Measurements from ENCODE around the gene BIN2. TPM values are rescaled to one million over a fixed set of nuclear protein-coding genes. Genes with fewer than 3 reads are reported as not detected.

BIN2 gene
- total and polyA plus RNA-seq, 12 donors = 0.57 to 13.2 (median 1.5) TPM

DNA sequence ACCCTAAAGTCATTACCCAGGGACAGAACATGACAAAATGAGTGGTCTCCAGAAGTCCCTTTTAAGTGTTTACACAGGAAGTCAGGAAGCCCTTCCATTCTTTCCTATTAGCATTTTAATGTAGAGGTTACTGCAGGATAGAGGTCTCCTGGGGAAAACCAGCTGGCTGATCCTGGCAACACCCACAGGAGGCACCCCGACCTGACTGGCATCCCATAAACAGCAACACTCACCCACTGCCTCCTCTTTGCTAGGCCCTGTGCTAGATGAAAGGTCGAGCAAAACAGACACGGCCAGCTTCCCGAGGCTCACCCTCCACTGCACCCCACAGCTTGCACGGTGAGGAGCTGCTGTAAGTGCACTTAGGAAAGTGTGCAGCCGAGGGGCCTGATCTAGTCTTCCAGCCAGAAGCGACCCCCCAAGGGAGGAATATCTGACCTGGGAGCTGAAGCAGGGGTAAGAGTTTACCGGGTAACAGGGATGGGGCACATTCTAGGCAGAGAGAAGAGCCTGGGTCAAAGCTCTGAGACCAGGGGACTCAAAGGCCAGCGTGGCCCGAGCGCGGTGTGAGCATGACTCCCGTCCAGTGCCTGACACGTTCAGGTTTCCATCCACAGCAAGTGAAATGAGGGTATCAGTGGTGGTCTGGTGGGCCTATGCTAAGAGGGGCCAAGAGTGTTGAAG, 76.3 kb downstream of the BIN2 start:
- DNase-seq (no peak), ATAC-seq (peak in 4 of 8 donors; percentile 8 to 34 (median 19))
- no peak overlapping the region for H3K4me3 ChIP-seq
- H3K27me3 ChIP-seq = no peaks in the 10 kb centered on the region
- H3K36me3 ChIP-seq = peaks cover 0 to 46% (median 17%) of the 10 kb centered on the region in 9 donors
- 70 to 71% methylated on average over 14 of the region's 14 CpGs for WGBS, 2 donors
- H3K27ac ChIP-seq = peak overlapping the region in 2 of 10 donors; percentile 0 to 86
- intact Hi-C loops (cut with DNase I) = loop anchor here in 3 of 10 donors (10.0 kb wide), 1 partner anchor 203 kb away; the partner anchor contains the start of gene LETMD1 (in 3 of the 3)
- H3K9me3 ChIP-seq = no peaks in the 10 kb centered on the region
- TF ChIP-seq, protein P1, sequence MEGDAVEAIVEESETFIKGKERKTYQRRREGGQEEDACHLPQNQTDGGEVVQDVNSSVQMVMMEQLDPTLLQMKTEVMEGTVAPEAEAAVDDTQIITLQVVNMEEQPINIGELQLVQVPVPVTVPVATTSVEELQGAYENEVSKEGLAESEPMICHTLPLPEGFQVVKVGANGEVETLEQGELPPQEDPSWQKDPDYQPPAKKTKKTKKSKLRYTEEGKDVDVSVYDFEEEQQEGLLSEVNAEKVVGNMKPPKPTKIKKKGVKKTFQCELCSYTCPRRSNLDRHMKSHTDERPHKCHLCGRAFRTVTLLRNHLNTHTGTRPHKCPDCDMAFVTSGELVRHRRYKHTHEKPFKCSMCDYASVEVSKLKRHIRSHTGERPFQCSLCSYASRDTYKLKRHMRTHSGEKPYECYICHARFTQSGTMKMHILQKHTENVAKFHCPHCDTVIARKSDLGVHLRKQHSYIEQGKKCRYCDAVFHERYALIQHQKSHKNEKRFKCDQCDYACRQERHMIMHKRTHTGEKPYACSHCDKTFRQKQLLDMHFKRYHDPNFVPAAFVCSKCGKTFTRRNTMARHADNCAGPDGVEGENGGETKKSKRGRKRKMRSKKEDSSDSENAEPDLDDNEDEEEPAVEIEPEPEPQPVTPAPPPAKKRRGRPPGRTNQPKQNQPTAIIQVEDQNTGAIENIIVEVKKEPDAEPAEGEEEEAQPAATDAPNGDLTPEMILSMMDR (IDR thresholded peaks at IDR 0.05) = no peak
- H3K4me1 ChIP-seq = peaks cover 0 to 52% (median 26%) of the 10 kb centered on the region in 9 donors

DNA sequence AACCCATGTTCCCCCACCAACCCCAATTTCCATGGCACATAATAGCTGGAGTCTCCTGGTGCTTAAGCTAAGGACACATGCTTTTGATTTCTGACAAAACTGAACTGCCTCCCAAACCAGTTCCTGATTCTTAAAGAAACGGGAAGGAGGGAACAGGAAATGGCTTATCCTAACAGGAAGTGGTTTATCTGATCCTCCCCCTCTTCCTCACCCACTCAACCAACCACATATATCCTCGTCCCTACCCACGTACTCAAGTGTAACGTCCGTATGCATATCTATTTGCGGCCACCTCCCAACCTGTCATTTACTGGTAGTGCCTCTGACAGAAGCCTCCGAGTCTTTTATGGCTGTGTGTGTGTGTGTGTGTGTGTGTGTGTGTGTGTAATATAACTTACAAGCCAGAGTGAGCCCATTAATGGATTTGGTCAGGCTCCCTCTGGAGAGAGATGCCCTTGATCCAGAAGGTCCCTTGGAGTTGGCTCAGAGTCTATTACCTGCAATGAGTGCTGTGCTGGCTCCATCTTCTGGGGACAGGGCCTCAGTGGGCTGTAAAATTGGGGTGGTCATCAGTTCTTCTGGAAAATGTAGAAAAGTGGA, 77.6 kb downstream of the BIN2 start:
- intact Hi-C loops (cut with DNase I) = loop anchor here in 4 of 10 donors (1.0 to 10.0 kb wide), 2 partner anchors 24 to 202 kb away; partner anchors contain the start of genes LETMD1 (in 3 of the 4) and SMAGP (in 1 of the 4)
- DNase-seq (peak in 1 of 2 donors; percentile 29), ATAC-seq (peak; percentile 54 to 78 (median 65))
- H3K36me3 ChIP-seq = peaks cover 0 to 59% (median 30%) of the 10 kb centered on the region in 9 donors
- H3K27me3 ChIP-seq = no peaks in the 10 kb centered on the region
- no peak overlapping the region for H3K4me3 ChIP-seq
- TF ChIP-seq, protein P1 (IDR thresholded peaks at IDR 0.05) = peak in 5 of 9 donors; percentile 8 to 33 (median 28)
- WGBS, 2 donors = 25 to 26% methylated on average over 7 of the region's 7 CpGs
- H3K9me3 ChIP-seq = no peaks in the 10 kb centered on the region
- peak overlapping the region in 4 of 10 donors; percentile 36 to 86 (median 69) for H3K27ac ChIP-seq
- peaks cover 0 to 65% (median 27%) of the 10 kb centered on the region in 9 donors for H3K4me1 ChIP-seq

DNA sequence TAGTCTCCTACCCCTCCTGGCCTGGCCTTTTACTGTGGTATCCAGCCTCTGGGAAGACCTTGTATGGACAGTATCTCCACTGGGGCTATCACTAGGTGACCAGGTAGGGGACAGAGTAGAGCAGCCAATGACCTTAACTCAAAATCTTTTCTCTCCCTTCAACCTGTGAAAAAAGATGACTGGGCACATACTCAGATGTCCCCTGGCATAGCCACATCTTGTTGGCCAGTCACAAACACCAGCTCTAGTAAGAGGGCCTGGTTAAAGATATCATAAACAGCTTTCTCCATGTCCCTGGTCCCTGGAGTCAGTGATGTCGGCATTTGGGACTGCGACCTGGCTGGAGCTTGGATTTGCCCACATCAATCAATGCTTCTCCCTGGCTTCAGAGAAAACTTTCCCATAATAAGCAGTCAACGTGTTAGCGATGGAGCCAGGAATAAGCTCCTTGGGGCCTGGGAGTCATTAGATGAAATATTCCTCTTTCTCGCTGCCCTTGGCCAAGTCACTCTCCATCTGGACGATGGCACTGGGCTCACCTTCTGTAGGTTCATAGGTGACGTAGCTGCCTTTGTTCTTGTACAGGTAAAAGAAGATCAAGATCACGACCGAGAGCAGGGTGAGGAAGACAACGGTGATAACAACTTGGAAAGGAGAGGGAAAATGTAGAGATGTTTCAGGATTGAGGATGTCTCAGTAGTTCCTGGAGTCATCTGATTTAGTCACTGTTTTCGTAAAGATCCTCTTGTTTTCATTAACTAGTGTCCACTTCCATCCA, 78.3 kb downstream of the BIN2 start:
- no peak for DNase-seq
- ATAC-seq = no peak
- H3K27me3 ChIP-seq = no peaks in the 10 kb centered on the region
- peak overlapping the region in 4 of 10 donors; percentile 36 to 86 (median 69) for H3K27ac ChIP-seq
- H3K9me3 ChIP-seq = no peaks in the 10 kb centered on the region
- H3K4me1 ChIP-seq = peaks cover 5 to 72% (median 32%) of the 10 kb centered on the region in 9 donors
- TF ChIP-seq, protein P1 (IDR thresholded peaks at IDR 0.05) = no peak
- intact Hi-C loops (cut with DNase I) = loop anchor here in 4 of 10 donors (1.0 to 10.0 kb wide), 2 partner anchors 25 to 201 kb away; partner anchors contain the start of genes LETMD1 (in 3 of the 4) and SMAGP (in 1 of the 4)
- H3K36me3 ChIP-seq = peaks cover 0 to 62% (median 36%) of the 10 kb centered on the region in 9 donors
- H3K4me3 ChIP-seq = no peak overlapping the region
- 88 to 90% methylated on average over 11 of the region's 11 CpGs for WGBS, 2 donors

DNA sequence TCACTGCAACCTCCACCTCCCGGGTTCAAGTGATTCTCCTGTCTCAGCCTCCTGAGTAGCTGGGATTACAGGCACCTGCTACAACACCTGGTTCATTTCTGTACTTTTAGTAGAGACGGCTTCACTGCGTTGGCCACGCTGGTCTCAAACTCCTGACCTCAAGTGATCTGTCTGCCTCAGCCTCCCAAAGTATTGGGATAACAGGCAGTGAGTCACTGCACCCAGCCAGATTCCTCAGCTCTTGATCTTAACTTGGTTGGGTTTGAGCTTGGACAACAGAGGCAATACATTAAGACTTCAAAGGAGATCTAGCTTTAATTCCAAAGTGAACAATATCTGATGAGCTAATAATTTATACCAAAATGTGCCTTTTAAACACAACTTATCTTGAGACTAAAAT, 79.7 kb downstream of the BIN2 start:
- TF ChIP-seq, protein P1 (IDR thresholded peaks at IDR 0.05) = no peak
- Histone ChIP-seq H3K4me3 (no peak overlapping the region), H3K4me1 (peaks cover 10 to 82% (median 44%) of the 10 kb centered on the region in 9 donors), H3K27me3 (no peaks in the 10 kb centered on the region), H3K36me3 (peaks cover 0 to 65% (median 43%) of the 10 kb centered on the region in 9 donors), H3K27ac (peak overlapping the region in 1 of 10 donors; percentile 100), H3K9me3 (no peaks in the 10 kb centered on the region)
- 81 to 95% methylated on average over 4 of the region's 4 CpGs for WGBS, 2 donors
- DNase-seq = no peak
- intact Hi-C loops (cut with DNase I) = loop anchor here in 3 of 10 donors (10.0 kb wide), 1 partner anchor 199 kb away; the partner anchor contains the start of gene LETMD1 (in 3 of the 3)
- ATAC-seq = no peak
